C1 segment of cervical spinal cord (tissue), 14 donors: ENCODE measurements around the gene HSPH1.

Source experiments
- DNase-seq, 14 donors: peaks; one replicate each; lab custom pipeline; 2025; lab: John Stamatoyannopoulos, UW

Gene HSPH1

DNA sequence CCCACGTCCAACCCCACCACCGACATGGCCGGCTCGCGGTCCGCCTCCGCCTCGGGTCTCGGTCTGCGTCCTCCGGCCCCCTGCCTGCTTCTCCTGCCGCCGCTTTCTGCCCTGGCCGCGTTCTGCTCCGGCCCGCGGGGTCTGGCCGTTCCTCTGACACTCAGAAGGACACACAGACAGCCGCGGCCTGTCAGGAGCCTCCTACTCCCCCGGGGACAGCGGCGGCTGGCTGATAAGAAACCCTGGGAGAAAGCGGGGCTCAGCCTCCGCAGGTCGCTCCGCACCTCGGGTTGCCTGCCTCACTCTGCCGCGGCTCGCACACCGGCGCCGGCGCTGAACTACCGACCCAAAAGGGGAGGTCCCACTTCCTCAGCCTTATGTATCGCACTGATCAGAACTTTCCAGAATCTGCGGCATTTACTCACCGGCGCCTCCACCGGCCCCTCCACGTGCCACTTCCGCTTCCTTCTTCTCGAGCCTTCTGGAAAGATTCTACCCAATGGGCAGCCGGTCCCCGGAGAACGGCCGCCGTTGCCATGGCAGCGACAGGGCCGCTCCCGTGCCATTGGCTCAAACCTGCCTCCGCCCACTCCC is at the start of gene HSPH1:
TSS of gene HSPH1 (minus strand) at position 348 of the 594 bp plus-strand sequence. CDS start at position 26, 322 bp downstream.
- peak; percentile 97 to 100 (median 100) for DNase-seq

- no peak for DNase-seq
These were observed 48.1 kb upstream of the HSPH1 start for GRCh38 chr13:31209841-31210210.

DNA sequence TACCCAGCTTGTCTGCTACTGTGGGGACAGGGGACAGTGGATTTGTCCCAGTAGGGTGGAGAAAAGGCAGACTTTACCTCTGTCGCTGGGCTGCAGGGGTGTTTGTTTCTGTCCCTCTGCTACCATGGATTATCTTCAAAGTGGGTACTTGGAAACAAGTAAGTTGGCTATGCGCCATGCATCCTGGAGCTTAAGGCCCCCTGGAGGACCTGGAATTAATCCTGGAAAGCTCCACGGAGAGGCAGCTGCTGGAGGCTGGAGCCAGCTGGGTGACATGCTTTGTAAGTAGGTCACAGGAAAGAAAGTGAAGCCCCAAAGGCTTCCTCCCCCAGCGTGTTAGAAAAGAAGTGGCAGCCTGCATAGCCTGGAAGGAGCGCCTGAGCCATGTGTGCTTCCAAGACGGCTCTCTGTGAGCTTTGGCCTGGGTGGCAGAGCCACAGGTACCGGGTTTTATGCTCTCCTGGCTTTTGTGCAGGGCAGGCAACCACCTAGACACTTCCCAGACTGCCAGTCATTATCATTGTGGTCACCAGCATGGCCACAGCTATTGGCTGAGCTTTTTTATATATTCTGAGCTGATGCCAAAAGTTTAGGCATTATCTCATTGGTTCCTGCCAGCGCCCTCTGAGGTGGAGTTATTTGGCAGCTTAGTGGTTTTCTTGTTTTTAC is 47.6 kb upstream of the HSPH1 start:
- peak in 9 of 14 donors; percentile 9 to 68 (median 38) for DNase-seq

DNA sequence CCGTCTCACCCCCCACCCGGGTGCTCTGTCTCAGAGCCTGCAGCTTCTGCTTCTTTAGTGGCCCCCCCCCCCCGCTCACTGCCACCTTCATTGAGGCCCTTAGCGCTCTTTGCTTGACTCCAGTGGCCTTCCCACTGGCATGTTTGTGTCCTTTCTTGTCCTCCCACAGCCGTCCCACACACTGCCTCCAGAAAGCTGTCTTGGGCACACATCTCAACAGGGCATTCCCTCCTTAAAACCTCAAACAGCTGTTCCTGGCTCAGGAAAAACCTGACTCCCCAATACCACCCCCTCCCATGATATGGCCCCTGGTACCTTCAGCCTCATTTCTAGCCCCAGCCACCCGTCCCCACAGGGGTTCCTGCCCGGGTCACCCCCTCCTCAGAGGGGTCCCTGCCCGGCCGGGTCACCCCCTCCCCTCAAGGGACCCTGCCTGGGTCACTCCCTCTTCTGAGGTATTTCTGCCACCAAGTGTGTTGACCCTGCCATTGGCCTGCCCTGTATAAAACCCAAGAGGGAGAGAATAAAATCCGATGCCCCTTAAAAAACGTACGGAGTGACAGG is 46.9 kb upstream of the HSPH1 start:
- DNase-seq, result peak in 1 of 14 donors; percentile 25

GRCh38 chr13:31207661-31208552 is 46.2 kb upstream of the HSPH1 start:
- peak in 1 of 14 donors; percentile 36 for DNase-seq

- no peak for DNase-seq
These were observed 42.9 kb upstream of the HSPH1 start for GRCh38 chr13:31204592-31204991.

DNA sequence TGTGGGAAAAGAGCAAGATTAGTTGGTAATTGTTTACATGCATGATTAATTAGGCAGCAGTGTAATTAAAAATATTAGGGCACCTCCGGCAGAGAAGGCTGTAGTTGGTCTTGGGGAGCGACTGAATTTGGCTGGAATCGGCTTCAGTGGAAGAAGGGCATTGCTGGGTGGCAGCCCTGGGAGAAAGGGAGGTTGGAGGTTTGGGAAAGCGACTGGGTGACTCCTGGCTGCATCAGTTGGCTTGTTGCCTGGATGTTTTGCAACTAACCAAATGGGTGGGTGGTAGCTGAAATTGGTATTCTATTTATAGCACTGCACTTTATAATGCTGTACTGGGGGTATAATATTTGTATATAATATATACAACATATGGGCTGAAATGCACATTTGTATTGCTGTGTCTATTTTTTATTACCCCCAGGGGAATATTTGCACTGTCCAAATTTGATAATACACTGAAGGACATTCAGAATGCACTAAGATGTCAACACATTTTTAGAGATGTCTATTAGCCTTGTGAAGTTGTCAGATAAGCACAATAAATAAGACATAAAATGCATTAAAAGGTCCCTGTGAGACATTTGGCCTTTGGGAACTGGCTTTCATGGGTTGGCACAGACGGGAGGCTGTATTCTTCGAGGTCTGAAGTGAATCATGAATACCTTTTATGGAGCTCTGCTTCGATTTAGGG is 39.8 kb upstream of the HSPH1 start:
- DNase-seq, result no peak

DNA sequence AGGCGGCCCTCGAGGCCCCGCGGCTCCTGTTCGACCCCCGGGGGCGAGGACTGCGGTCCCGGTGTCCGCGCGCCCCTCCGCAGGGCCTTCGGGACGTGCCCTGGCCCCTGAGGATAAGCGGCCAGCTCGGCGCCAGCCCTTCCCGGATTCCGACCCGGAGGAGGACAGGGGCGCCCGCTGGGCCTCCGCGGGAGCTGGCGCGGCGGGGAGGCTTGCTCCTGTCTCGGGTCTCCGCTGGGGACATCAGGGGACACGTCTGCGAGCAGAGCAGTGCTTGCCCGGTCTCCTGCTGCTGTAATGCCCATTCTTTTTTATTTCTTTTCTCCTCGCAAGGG is 38.9 kb upstream of the HSPH1 start:
- DNase-seq, result peak in 7 of 14 donors; percentile 40 to 67 (median 56)

GRCh38 chr13:31199849-31200636 is 38.3 kb upstream of the HSPH1 start, which contains the start of gene B3GLCT:
Gene B3GLCT, plus strand, starts transcription at chr13:31199975. Its CDS starts 110 bp downstream, at chr13:31200085.
- peak in 13 of 14 donors; percentile 22 to 84 (median 62) for DNase-seq

GRCh38 chr13:31199527-31199848 is 37.8 kb upstream of the HSPH1 start:
- no peak for DNase-seq

- no peak for DNase-seq
These were observed 36.8 kb upstream of the HSPH1 start for GRCh38 chr13:31198519-31198918.

DNA sequence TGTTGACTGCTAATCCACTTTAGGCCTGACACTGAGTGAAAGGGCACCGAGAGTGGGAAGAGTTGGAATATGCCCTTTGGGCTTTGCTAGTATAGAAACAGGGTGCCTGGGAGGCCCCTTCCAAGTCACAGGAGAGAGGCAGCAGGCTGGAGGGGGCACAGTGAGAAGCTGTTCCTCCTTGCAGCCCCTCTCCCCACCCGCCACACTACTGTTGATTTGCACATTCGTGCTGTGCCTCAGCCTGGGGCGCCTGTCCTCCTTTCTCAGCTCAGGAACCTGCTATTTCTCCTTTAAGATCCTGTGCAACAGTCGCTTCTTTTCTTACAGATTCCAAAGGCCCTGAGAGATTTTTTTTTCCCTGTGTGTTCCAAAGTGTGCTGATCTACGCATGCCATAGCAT is 35.3 kb upstream of the HSPH1 start:
- no peak for DNase-seq

DNA sequence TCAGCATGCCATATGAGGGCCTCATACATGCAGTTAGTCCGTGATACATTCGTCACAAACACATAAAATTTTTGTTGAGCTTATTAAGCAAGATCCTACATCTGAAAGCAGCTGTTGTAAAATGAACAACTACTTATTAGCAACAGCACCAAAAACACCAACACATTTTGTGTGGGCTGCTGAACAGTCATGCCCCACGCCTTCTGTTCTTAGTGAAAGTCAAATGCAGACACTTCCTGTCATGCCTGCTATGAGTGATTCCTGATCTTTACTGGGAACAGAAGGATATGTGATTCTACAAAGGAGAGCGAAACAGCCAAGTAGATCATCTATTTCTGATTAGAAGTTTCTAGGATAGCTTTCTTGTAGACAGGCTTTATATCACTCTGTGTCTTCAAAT is 33.9 kb upstream of the HSPH1 start:
- no peak for DNase-seq

DNA sequence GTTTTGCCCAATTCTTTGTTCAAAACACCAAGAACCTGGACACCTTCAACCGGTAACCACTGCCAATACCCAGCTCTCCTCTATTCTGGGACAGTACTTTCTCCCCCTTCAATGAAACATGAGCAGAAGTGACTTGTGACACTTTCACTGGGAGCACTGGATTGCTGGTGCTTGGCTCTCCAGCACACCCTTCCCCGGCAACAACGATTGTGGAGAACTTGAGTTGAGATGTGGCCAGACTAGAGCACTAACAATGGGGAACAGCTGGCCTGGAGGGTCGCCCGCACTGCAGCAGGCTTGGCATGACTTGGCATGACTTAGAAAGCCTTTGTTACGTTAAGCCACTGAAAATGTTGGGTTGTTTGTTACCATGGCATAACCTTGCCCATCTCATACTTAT is 30.6 kb upstream of the HSPH1 start:
- peak in 9 of 14 donors; percentile 9 to 70 (median 42) for DNase-seq

DNA sequence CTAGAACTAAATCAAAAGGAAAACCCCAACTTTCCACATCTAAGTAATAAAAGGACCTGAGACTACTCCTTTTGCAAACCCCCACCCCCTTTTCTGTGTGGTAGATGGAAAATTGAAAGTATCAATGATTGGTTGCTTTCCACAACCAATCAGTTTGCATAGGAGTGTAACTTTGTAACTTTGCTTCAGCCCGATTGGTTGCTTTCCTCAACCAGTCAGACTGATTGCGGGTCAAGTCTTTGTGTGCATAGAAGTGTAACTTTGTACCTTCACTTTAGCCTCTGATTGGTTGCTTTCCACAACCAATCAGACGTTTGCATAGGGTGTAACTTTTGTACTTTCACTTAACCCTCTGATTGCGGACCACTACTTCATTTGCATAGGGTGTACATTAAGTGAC is 30.0 kb upstream of the HSPH1 start:
- DNase-seq, result no peak

- DNase-seq, result no peak
These were observed 23.4 kb upstream of the HSPH1 start for GRCh38 chr13:31184981-31185645.

DNA sequence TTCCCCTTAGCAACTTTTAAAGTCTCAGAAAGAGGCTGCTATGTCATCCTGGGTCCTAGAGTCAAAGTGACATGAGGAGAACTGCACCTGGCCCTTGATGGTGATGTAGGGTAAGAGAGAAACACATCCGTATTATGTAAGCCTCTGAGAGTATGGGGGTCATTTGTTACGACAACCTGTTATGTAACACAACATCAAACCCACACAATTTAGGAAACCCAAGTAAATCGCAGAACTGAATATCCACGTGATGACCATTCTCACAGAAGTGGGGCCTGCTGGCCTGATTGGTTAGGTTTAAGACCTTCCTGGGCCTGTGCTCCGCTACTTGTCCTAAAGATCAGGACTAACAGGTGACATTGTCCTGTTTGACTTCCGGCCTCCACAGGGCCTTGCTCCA is 22.7 kb upstream of the HSPH1 start:
- no peak for DNase-seq

- no peak for DNase-seq
These were observed 21.3 kb upstream of the HSPH1 start for GRCh38 chr13:31182987-31183386.

DNA sequence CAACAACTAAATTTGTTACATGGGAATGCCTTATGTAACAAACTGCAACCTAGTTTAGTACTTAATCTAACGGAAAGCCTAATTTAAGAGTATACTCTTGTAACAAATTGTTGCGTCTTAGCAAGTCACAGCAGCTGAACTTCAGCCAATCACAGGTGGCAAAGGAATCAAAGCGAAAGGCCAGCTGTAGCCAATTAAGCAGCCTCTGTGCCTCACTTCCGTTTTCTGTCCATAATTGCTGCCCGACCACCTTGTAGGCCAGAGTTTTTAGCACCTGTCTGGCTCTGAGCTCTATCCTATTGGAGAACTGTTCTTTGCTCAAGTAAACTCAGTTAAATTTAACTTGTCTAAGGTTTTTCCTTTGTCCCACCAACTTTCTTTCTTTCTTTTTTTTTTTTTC is 18.1 kb upstream of the HSPH1 start:
- no peak for DNase-seq

DNA sequence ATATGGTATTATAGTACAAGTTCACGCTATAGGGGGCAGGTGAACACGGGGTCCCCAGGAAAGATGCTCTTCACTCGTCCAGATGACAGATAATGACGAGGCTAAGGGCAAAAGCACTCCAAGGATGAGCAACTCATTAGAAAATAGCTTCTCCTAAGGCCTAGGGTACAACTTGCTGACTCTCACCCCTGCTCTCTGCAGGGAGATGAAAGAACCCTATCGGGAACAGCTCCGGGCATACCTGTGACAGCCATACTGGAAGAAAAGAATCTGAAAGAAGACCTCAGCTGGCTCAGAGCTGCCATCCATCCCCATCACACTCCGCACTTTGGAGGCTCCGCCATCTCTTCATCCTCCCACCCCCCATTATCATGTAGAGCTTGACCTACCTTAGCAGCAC is 17.5 kb upstream of the HSPH1 start:
- no peak for DNase-seq
